ENCODE measurements around the gene EEF1A2. TPM values are rescaled to one million over a fixed set of nuclear protein-coding genes. Genes with fewer than 3 reads are reported as not detected.
"Not testable (repeated sequence)": the region's sequence is repeated elsewhere in the genome, so short reads cannot be mapped to it uniquely, and the experiment has no call there.

EEF1A2 gene
- total RNA-seq, 1 donor from 2014 or later, result 0.99 TPM

DNA sequence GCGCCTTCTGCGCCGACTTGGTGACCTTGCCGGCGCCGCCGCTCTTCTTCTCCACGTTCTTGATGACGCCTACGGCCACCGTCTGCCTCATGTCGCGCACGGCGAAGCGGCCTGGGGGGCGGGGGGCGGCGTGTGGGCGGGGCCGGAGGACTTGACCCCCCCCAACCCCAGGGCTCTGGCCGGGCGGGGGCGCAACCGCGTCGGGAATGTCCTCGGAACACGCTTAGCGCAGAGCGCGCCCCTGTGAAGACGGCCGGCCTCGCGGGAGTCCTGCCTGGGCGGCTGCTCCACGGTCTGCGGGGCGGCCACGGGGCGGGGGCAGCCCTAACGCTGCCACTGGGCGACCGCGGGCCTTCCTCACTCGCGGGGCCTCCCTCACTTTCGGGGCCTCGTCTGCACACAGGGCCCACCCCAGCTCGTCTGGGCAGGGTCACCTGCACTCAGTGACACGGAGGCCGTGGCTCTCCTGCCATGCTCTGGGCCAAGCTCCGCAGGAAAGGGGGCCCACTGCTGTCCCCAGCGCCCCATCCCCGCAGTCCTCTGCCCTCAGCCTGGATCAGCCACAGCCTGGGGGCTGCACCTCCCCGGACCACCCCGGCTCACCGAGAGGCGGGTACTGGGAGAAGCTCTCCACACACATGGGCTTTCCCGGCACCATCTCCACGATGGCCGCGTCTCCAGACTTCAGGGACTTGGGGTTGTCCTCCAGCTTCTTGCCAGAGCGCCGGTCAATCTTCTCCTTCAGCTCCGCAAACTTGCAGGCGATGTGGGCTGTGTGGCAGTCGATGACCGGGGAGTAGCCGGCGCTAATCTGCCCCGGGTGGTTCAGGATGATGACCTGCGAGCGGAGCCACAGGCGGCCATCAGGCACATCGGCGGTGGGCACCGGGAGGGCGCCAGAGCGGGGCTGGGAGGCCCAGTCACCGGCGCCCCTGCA lies 10.3 kb downstream of the EEF1A2 start:
- DNase-seq (ENCODE audit: low read depth, low spot score), result no peak

DNA sequence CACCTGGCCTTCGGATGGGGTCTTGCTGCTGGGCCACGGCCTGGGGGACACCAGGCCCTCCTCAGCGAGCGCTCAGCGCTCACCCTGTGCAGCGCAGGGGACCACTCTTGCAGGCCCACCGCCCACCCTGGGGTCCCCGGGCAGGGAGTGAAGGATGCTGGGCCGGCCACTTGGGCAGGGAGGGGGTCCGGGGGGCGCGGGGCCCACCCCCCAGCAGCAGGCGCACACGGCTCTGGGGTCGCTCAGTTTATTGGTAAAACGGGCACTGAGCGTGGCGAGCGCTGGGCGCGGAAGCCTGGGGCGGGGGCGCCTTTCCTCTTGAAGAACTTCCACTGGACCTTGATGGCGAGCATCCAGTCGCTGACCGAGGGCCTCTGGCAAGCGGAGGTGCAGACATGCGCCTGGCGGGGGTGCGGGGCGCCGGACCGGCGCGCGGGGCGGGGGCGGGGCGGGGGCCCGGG lies 11.1 kb downstream of the EEF1A2 start:
- no peak for DNase-seq (ENCODE audit: low read depth, low spot score)

DNA sequence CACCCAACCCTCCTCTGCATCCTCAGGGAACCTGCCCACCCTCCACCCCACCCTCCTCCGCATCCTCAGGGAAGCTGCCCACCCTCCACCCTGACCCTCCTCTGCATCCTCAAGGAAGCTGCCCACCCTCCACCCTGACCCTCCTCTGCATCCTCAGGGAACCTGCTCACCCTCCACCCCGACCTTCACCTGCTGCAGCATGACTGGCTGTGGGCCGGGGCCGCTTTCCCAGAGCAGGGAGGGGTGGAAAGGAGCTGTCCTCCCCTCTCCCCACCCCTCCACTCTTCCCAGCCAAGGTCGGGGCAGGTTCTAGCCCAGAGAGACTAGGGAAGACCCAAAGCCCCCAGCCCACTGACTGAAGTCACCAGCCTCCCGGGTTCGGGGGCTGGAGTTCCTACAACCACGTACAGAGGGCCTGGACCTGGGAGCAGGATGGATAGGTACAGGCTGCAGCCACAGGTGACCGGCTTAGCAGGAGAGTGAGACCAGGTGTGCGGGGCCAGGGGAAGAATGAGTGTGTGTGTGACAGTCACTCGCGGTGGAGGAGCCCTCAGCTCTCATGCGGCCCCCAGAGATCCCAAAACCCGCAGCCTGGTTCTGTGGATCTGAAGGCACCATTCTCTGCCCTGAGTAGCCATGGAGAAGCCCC lies 11.6 kb downstream of the EEF1A2 start:
- DNase-seq (ENCODE audit: low read depth, low spot score), result no peak

DNA sequence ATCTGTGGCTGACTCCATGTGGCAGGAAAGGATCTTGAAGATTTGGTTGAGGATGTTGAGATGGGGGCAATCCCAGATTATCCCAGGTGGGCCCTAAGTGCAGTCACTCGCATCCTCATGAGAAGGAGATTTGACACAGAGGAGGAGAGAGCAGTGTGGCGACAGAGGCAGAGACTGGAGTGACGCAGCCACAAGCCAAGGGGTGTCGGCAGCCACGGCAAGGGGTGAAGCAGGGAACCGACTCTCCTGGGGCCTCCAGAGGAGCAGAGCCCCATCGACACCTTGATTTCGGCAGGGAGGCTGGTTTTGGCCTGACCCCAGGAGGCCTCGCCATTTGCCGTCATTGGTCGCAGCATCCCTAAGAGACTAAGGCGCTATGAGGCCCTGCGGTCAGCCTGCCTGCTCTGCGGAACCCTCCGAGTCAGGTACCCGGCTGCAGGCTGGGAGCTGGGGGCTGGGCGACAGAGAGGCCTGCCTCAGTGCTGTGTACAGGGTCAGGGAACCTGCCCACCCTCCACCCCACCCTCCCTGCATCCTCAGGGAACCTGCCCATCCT lies 12.5 kb downstream of the EEF1A2 start:
- DNase-seq (ENCODE audit: low read depth, low spot score), result no peak

DNA sequence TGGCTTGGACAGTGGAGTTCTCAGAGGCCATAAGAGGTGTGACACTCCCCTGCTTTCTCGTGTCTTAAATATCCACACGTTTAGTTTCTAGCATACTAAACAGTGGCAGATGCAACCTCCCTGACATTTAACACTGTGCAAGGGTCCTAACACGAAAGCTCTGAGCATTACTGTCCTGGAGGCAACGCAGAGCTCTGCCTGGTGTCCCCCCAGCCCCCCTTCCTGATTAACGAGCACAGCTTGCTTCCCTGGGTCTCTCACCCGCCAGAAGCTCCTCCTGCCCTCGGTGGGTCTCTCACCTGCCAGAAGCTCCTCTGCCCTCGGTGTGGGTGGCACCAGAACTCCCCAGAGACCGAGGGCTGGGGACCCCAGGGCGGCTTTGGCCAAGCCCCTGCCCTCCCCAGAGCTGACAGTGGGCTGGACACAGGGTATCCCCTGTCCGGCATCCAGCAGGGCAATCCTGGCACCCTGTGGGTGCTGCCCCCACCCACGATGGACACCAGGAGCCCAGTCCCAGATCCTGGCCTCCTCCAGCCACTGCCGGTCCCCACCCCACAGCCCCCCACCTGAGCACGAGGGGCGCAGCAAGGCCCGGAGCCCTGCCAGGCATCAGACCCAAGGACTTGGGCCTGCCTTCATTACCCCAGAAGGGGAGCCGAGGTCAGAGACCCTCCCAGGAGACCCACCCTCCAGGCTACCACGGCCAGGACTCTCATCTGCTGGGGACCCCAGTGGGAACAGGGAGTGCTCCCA lies 14.1 kb downstream of the EEF1A2 start:
- DNase-seq (ENCODE audit: low read depth, low spot score), result no peak

DNA sequence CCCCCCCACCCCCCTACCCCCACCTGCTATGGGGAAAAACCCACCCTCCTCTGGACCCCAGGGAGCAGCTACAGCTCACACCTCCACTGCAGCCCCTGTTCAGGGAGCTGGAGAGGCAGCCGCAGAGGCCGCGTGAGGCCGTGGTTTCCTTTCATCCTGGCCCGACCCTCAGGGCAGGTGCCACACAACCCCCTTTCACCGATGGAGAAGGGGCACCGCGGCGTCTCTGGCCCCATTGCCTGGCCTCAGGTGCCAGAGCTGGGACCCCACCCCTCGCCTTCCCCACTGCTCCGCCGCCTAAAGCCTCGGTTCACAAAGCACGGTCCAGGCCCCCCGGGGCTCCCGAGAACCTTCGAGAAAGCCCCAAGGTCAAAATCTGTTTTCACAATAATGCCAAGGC lies 14.6 kb downstream of the EEF1A2 start:
- no peak for DNase-seq (ENCODE audit: low read depth, low spot score)

DNA sequence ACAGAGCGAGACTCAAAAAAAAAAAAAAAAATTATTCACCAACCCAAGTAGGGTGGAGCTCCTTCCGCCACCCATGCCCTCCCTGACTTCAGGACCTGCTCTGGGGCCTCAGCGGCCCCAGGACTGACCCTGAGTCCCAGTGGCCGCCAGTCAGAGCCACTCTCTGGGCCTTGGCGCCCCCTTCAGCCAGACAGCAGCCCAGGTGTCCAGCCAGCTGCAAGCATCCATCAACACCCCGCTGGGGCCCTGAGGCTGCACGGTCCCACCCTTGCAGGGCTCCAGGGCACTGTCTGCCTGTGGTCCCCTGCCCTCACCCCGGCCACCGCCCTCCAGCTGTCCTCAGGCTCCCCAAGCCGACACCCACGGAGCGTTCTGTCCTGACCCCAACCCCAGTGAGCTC lies 15.0 kb downstream of the EEF1A2 start:
- no peak for DNase-seq (ENCODE audit: low read depth, low spot score)

DNA sequence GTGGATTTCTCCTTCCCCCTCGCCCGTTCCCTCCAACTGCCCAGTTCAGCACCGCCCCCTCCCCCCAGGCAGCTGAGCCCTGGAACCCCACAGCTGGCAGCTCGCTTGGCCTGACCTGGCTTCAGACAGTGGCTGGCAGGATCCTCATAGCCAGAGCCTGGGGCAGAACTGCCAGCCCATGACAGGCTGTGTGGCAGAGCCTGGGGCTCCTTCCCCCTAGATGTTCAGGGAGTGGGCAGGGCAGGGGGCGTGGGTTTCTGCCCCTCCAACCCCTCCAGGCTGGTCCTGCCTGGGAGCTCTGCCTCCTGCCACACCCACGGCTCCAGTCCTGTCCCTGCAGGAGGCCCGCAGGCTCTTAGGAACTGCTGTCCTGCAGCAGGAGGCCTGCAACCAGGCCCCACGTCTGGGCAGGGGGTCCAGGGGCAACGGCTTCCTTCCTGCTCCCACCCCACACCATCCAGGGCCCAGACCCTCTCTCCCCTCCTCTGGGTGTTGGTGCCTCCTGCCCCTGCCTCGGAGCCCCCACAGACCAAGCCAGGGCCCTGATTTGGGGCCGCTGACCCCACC lies 16.8 kb downstream of the EEF1A2 start:
- DNase-seq (ENCODE audit: low read depth, low spot score), result no peak

DNA sequence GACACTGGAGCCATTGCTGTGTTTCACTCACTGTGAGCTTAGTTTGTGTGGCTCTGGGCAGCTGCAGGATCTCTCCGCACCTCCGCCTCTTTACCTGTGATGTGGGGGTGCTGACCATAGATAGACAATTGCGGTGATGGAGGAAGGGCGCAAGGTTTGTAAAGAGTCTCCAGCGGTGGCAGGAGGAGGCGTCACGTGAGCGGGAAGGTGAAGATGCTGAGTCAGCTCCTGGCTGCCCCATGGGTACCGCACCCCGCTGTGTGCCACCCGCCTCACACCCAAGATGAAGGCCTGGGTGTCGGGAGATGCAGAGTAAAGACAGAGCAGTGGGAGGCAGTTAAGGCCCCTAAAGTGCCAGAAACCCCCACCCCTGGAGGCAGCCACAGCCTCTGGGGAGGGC lies 17.4 kb downstream of the EEF1A2 start:
- DNase-seq (ENCODE audit: low read depth, low spot score), result no peak

DNA sequence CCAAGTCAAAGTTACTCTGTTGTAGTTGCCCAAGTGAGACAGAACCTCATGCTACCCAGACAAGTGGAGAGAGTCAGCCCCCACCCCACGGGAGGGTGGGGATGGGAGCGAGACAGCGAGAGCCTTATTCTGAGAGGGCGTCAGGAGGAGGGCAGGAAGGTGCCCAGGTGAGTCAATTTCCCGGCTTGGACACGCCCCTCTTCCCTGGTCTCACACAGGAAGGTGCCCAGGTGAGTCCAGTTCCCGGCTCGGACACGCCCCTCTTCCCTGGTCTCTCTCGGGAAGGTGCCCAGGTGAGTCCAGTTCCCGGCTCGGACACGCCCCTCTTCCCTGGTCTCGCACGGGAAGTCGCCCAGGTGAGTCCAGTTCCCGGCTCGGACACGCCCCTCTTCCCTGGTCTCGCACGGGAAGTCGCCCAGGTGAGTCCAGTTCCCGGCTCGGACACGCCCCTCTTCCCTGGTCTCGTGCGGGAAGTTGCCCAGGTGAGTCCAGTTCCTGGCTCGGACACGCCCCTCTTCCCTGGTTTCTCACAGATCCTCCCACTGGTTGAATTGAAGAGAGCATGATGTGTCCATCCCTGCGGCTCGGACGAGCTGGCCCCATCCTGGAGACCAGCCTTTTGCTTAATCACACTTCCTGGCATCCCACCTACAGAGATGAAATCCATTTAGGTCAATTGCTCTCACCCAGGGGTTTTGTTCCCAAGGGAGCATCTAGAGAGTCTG lies 19.0 kb downstream of the EEF1A2 start:
- DNase-seq (ENCODE audit: low read depth, low spot score), result not testable (repeated sequence)

DNA sequence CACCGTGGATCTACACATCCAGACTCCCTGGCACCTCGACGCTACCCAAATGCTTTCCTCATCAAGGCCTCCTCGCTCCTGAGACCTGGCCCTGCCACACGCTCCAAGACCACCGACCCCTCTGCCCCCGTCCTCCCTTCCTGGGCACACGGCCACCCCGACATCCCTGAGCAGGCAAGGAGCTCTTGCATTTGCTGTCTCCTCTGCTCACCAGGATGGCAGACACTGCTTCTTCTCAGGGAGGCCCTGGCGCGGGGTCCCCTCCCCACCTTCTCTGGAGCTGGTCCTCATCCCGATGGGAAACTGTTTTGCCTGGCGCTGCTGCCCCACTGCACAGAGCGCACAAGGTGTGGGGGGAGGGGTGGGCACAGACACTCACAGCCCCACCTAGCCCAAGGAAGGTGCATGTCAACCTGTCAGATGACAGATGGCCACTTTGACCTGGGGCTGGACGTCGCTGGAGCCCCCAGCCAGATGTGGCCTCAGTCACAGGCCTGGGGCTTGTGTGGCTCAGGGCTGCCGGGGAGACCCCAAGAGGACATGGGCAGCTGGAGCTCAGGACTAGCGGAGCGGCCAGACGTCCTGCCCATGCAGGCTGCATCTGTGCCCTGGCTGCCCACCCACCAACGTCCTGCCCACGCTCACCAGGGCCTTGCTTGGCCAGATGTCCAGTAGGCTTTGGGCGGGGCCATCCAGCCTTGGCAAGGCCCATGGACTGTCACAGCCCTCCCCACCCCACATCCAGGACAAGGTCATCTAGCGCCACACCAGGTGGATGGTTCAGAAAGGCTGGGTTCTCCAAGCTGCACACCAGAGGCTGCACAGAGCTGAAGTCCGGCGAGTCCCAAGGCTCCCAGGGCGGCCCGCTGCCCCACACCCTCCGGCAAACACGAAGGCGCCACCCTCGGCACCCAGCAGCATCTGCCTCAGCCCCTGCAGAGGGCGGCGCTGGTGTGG lies 20.3 kb downstream of the EEF1A2 start:
- no peak for DNase-seq (ENCODE audit: low read depth, low spot score)

DNA sequence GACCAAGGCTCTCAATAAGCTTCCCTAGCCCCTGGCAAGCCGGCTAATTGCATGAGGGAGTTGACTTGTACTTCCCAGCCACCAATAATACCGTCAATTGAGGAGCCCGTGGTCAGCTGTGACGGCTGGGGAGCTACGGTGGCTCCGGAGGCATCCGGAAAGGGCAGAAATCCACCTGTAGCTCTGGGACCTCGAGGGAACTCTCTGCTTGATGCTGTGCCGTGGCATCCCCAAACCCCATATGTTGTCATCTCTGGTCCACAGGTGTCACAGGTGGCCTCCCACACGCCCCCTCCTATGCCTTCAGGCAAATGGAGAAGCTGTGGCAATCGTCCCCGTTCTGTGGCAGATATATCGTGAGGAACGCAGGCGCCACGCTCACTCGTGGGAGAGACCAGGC lies 20.9 kb downstream of the EEF1A2 start:
- DNase-seq (ENCODE audit: low read depth, low spot score), result no peak

DNA sequence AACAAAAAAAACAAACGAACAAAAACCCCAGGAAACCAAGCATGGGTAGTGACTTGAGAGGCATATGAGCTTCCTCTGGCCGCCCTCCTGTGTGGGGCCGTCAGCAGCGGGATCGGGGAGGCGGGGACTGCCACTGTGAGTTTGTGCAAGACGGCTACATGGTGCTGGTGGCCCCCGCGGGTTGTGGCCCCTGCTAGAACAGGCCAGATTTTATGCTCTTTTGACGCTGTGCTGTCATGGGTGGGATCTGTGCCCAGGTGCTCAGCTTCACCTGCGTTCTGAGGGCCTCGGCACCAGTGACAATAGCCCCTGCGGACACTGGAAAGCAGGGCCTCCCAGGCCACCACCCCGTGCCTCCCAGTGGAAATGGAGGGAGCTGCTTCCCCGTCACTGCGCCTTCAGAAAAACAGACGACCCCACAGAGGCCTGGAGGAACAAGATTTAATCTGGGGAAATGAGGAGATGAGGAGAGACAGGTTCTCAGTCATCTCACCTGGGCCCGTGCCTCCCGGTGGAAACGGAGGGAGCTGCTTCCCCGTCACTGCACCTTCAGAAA lies 21.7 kb downstream of the EEF1A2 start:
- no peak for DNase-seq (ENCODE audit: low read depth, low spot score)

DNA sequence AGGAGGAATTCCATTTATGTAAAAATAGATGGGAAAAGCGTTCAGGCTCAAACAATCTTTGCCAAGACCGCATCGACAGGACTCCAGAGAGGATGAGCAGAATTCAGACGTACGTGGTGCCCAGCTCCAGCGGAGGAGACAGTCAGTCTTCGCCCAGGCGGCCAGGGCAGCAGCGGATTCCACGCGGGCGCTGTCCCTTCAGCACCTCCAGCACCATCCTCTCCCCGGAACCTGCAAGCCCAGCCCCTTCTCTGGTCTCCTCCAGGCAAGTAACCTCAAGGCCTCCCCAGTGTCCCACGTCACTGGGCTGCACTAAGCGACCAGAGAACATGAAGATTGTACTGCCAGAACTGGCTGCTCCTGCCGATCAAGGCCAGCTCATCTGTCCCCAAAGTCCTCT lies 23.7 kb downstream of the EEF1A2 start:
- no peak for DNase-seq (ENCODE audit: low read depth, low spot score)

DNA sequence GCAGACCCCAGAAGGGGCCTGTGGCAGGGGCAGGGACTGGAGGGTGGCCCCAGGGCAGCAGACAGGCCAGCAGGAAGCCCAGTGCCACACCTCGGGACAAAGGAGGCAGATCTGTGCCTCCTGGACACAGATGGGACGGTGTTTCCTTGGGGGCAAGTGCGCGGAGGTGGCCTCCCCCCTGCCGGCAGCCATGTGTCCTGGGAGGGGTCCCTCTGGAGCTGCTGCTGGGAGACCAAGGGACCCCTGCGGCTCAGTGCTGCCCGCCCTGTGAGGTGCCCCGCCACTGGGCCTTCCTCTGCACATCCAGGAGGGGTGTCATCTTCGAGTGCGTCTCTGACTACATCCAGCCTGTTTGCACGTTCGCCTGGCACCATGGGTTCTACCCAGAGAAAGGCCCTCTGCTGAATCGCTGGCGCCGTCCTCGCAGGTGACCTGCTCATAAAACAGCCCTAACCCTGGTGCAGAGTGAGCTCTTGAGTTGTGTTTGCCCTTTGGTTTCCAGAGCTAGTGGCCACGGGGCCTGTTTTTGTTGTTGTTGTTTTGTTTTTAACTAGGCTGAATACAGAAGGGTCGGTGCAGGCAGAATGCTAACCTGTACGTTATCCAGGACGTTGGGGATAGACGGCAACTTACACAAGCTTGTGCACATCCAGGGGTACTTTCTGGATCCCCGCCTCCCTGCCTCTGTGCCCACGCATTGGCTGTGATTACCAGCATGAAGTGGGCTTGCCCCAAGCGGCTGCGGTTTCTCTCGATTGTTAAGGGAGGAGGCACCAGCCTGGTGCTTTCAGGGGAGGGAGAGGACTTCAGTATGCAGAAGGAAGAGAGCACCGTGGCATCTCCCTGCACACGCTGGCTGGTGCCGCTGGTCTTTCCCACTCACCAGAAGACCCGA lies 25.1 kb downstream of the EEF1A2 start:
- DNase-seq (ENCODE audit: low read depth, low spot score), result no peak

DNA sequence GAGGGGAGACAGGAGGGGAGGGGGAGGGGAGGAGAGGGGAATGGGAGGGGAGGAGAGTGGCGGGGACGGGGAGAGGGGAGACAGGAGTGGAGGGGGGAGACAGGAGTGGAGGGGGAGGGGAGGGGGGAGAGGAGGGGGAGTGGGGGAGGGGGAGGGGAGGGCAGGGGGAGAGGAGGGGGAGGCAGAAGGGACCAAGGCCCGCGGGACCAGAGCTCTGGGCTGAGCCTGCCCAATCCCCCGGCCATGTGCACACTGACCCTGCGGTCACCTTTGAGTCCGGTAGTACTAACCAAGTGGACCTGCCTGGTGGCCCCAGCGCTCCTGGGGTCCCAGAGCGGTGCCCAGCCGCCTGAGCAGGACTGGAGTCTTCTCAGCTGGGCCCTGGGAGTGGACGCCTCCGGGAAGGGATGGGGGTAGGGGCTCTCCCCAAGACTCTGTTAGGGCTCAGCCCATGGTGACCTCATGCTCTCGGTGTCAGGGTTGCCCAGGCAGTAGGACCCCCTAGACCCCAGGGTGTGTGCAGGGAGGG lies 26.0 kb downstream of the EEF1A2 start:
- DNase-seq (ENCODE audit: low read depth, low spot score), result no peak

DNA sequence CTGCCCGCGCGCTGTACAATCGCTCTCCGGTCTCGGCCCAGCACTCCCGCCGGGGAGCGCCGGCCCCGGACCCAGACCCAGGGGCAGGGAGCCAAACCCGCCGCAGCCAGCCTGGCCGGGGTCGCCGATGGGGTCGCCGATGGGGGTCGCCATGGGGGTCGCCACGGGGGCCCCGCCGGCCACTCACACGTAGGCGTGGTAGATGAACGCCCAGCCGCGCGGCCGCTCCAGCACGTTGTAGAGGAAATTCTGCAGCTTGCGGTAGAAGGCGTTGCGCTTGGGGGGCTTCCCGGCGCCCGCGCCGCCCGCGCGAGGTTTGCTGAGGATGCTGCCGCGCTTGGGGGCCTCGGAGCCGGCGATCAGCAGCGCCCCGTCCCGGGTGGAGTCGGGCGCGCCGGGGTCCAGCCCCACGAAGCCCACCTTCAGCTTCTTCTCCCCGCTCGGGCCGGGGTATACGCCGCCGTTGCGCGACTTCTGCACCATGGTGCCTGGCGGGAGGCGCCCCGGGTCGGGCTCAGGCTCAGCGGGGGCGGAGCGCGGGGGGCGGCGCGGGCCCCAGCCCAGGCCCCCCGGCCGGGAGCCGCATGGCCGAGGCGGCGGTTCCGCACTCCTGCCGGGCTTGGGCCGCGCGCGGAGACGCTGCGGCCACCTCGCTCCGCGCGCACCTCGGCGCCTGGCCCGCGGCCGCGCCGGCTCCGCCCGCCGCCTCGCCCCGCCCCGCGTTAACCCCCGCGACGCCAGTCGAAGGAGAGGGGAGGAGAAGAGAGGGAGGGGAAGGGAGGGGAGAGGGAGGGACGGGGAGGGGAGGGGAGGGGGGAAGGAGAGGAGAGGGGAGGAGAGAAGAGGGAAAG lies 26.7 kb downstream of the EEF1A2 start, which contains the start of gene KCNQ2:
KCNQ2 (minus strand) TSS at position 675 of the 851 bp plus-strand sequence; CDS start at position 483, 192 bp downstream.
- DNase-seq (ENCODE audit: low read depth, low spot score), result no peak

Measured in pulmonary artery endothelial cell (primary cell).